AG04450 (cell line): ENCODE measurements around the gene WIPF3. TPM values are rescaled to one million over a fixed set of nuclear protein-coding genes. Genes with fewer than 3 reads are reported as not detected.

Source experiments
- CTCF ChIA-PET: fragments of 300-600, 350-600 bp; formaldehyde crosslinking; extraction: SDS; loops from one replicate; lab custom pipeline; 2022; ENCODE audit warnings: antibody characterized with exemption, inconsistent platforms; lab: Charles Lee
- POLR2A ChIA-PET: fragments of 350-600 bp; formaldehyde crosslinking; extraction: SDS; loops from one replicate; lab custom pipeline; 2021; ENCODE audit warnings: antibody characterized with exemption, inconsistent platforms; lab: Yijun Ruan, JAX
- DNase-seq: peaks from one replicate; pipeline ENCODE4 v3.0.0-alpha.2; 2011; ENCODE audit warnings: low read depth, low spot score
- H3K27ac ChIP-seq: one replicate; pipeline ENCODE4 v1.5.1; 2012; ENCODE audit warnings: low read depth, low read length, control low read depth
- H3K27me3 ChIP-seq: one replicate; pipeline ENCODE4 v1.6.0; 2012; ENCODE audit warnings: low read length; ENCODE audit not compliant: control insufficient read depth, insufficient read depth
- H3K4me3 ChIP-seq: 2 replicates; pipeline ENCODE4 v1.5.1; 2011; ENCODE audit warnings: mild to moderate bottlenecking, low read depth, low read length, control low read depth
- H3K9me3 ChIP-seq: 2 replicates; pipeline ENCODE4 v1.5.1; 2012; ENCODE audit warnings: low read length; ENCODE audit not compliant: control insufficient read depth, insufficient read depth
- CTCF ChIP-seq: IDR thresholded peaks from 2 replicates; pipeline ENCODE4 v1.5.1; 2011; ENCODE audit warnings: low read depth, low read length, control low read depth, inconsistent platforms
- polyA plus RNA-seq: library from polyadenylated mRNA; depleted of rRNA; stranded (reverse); fragments of >200 nt; gene quantifications from 2 replicates; pipeline ENCODE4 v1.2.3, GENCODE V29; 2011

WIPF3 gene
- polyA plus RNA-seq, 1 experiment: not detected

GRCh38 chr7:29826530-29826822 lies 20.2 kb downstream of the WIPF3 start:
- no peak for TF ChIP-seq CTCF
- peaks cover 2% of the 10 kb centered on the region for H3K27me3 ChIP-seq
- H3K9me3 ChIP-seq: no peaks in the 10 kb centered on the region
- POLR2A ChIA-PET: no interaction called here
- H3K27ac ChIP-seq: no peak overlapping the region
- no peak overlapping the region for H3K4me3 ChIP-seq
- DNase-seq: no peak
- CTCF ChIA-PET: no interaction called here

- no peak for TF ChIP-seq CTCF
- Histone ChIP-seq H3K27ac (no peak overlapping the region), H3K4me3 (no peak overlapping the region), H3K27me3 (peaks cover 2% of the 10 kb centered on the region), H3K9me3 (no peaks in the 10 kb centered on the region)
- POLR2A ChIA-PET: no interaction called here
- CTCF ChIA-PET: no interaction called here
- DNase-seq: no peak
Measured at GRCh38 chr7:29826904-29827303, 20.6 kb downstream of the WIPF3 start.

GRCh38 chr7:29831705-29832104 lies 25.4 kb downstream of the WIPF3 start:
- Histone ChIP-seq H3K9me3 (no peaks in the 10 kb centered on the region), H3K27ac (no peak overlapping the region), H3K4me3 (no peak overlapping the region), H3K27me3 (peaks cover 3% of the 10 kb centered on the region)
- CTCF ChIA-PET: no interaction called here
- no peak for DNase-seq
- POLR2A ChIA-PET: no interaction called here
- TF ChIP-seq CTCF: no peak

GRCh38 chr7:29833929-29834328 lies 27.6 kb downstream of the WIPF3 start:
- DNase-seq: no peak
- POLR2A ChIA-PET: no interaction called here

GRCh38 chr7:29835718-29836117 lies 29.4 kb downstream of the WIPF3 start:
- DNase-seq: no peak
- Histone ChIP-seq H3K4me3 (no peak overlapping the region), H3K27me3 (peaks cover 3% of the 10 kb centered on the region), H3K27ac (no peak overlapping the region), H3K9me3 (no peaks in the 10 kb centered on the region)
- CTCF ChIA-PET: no interaction called here
- POLR2A ChIA-PET: no interaction called here
- no peak for TF ChIP-seq CTCF

More at GRCh38 chr7:29833929-29834328, 27.6 kb downstream of the WIPF3 start:
- TF ChIP-seq CTCF: no peak
- Histone ChIP-seq H3K4me3 (no peak overlapping the region), H3K27me3 (peaks cover 3% of the 10 kb centered on the region), H3K9me3 (no peaks in the 10 kb centered on the region), H3K27ac (no peak overlapping the region)
- CTCF ChIA-PET: no interaction called here
